ENCODE results near the gene ADGRG3.

The ADGRG3 gene

GRCh38 chr16:57713596-57713995 is 45.5 kb downstream of the ADGRG3 start:
- Histone ChIP-seq H3K27me3 (ENCODE audit: control insufficient read depth, insufficient read depth, low read length) (no peaks in the 10 kb centered on the region), H3K4me1 (ENCODE audit: control insufficient read depth, insufficient read depth, low read length) (no peaks in the 10 kb centered on the region), H3K4me3 (ENCODE audit: low read depth, low read length) (no peak overlapping the region), H3K27ac (ENCODE audit: low read depth, low read length) (no peak overlapping the region), H3K9me3 (ENCODE audit: control insufficient read depth, insufficient read depth, low read depth, low read length) (no peaks in the 10 kb centered on the region), H3K36me3 (ENCODE audit: control insufficient read depth, insufficient read depth, low read length) (no peaks in the 10 kb centered on the region), H3K9ac (ENCODE audit: low read length) (no peak overlapping the region)

- no peaks in the 10 kb centered on the region for H3K9me3 ChIP-seq (ENCODE audit: control insufficient read depth, insufficient read depth, low read depth, low read length)
- H3K9ac ChIP-seq (ENCODE audit: low read length): no peak overlapping the region
- no peaks in the 10 kb centered on the region for H3K4me1 ChIP-seq (ENCODE audit: control insufficient read depth, insufficient read depth, low read length)
- H3K4me3 ChIP-seq (ENCODE audit: low read depth, low read length): no peak overlapping the region
- no peak overlapping the region for H3K27ac ChIP-seq (ENCODE audit: low read depth, low read length)
- H3K27me3 ChIP-seq (ENCODE audit: control insufficient read depth, insufficient read depth, low read length): no peaks in the 10 kb centered on the region
- H3K36me3 ChIP-seq (ENCODE audit: control insufficient read depth, insufficient read depth, low read length): no peaks in the 10 kb centered on the region
Measured at GRCh38 chr16:57714047-57714446, 45.9 kb downstream of the ADGRG3 start.

- no peak overlapping the region for H3K4me3 ChIP-seq (ENCODE audit: low read depth, low read length)
- no peaks in the 10 kb centered on the region for H3K27me3 ChIP-seq (ENCODE audit: control insufficient read depth, insufficient read depth, low read length)
Measured at GRCh38 chr16:57720142-57720575, 52.1 kb downstream of the ADGRG3 start.

DNA sequence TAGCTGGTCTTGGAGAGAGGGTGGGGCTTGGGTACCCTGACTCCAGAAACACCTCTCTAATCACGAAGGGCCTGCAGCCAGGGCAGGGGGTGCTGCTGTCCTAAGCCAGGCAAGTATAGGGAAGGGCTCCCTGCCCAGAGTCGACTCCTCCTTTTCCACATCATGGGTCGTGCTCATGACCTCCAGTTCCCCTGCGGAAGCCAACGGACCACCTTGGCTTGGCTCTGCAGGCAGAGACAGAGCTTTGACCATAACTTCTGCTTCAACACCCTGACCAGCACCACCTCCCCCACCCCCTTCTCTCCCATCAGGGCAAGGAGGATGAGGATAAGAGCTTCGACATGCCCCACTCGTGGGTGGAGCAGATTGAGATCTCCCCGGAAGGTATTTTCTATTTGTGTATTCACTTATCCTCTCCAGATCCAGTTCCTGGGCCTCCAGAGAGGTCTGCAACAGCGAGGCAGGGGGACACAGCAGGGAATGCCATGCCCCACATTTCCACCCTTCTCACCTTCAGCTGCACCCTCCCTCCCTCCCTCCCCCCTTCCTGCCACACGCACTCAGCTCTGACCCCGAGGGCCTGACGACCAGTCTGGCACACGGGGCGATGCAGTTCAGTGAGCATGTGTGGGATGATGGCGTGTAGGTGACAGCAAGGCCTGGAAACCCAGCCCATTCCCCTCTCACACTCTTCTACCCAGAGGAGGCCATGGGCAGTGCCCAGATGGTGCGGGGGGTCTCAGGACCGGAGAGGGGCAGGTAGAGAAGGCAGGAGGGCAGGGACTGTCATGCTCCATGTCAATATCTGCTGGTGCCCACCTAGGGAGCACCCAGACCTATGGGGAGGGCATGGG is 53.5 kb downstream of the ADGRG3 start:
- H3K4me3 ChIP-seq (ENCODE audit: low read depth, low read length): no peak overlapping the region
- no peaks in the 10 kb centered on the region for H3K9me3 ChIP-seq (ENCODE audit: control insufficient read depth, insufficient read depth, low read depth, low read length)
- no peaks in the 10 kb centered on the region for H3K36me3 ChIP-seq (ENCODE audit: control insufficient read depth, insufficient read depth, low read length)
- H3K27ac ChIP-seq (ENCODE audit: low read depth, low read length): no peak overlapping the region
- no peaks in the 10 kb centered on the region; the same call in 1 of the 2 replicates for H3K4me1 ChIP-seq (ENCODE audit: control insufficient read depth, insufficient read depth, low read length)
- H3K9ac ChIP-seq (ENCODE audit: low read length): no peak overlapping the region
- no peaks in the 10 kb centered on the region for H3K27me3 ChIP-seq (ENCODE audit: control insufficient read depth, insufficient read depth, low read length)

More at GRCh38 chr16:57720142-57720575, 52.1 kb downstream of the ADGRG3 start:
- Histone ChIP-seq H3K27ac (ENCODE audit: low read depth, low read length) (no peak overlapping the region), H3K9ac (ENCODE audit: low read length) (no peak overlapping the region), H3K36me3 (ENCODE audit: control insufficient read depth, insufficient read depth, low read length) (no peaks in the 10 kb centered on the region), H3K4me1 (ENCODE audit: control insufficient read depth, insufficient read depth, low read length) (no peaks in the 10 kb centered on the region; the same call in 1 of the 2 replicates), H3K9me3 (ENCODE audit: control insufficient read depth, insufficient read depth, low read depth, low read length) (no peaks in the 10 kb centered on the region)

GRCh38 chr16:57722210-57722499 is 54.0 kb downstream of the ADGRG3 start:
- Histone ChIP-seq H3K9ac (ENCODE audit: low read length) (no peak overlapping the region), H3K27ac (ENCODE audit: low read depth, low read length) (no peak overlapping the region), H3K36me3 (ENCODE audit: control insufficient read depth, insufficient read depth, low read length) (no peaks in the 10 kb centered on the region), H3K4me1 (ENCODE audit: control insufficient read depth, insufficient read depth, low read length) (no peaks in the 10 kb centered on the region; the same call in 1 of the 2 replicates), H3K9me3 (ENCODE audit: control insufficient read depth, insufficient read depth, low read depth, low read length) (no peaks in the 10 kb centered on the region), H3K4me3 (ENCODE audit: low read depth, low read length) (no peak overlapping the region), H3K27me3 (ENCODE audit: control insufficient read depth, insufficient read depth, low read length) (no peaks in the 10 kb centered on the region)

DNA sequence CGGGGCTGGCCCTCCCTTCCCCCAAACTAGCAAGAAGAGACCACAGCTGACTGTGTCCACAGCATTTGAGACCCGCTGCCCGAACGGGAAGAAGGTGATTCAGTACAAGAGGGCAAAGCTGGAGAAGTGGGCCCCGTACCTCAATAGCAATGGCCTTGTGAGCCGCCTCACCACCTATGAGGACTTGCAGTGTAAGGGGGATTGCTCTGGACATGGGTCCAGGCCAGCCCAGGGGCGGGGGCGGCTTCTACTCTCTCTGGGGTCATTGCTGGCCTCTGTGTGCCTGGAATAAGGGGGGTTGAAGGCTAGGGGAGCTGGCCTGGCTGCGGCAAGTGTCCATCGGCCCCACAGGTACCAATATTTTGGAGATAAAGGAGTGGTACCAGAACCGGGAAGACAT is 54.5 kb downstream of the ADGRG3 start:
- no peaks in the 10 kb centered on the region for H3K9me3 ChIP-seq (ENCODE audit: control insufficient read depth, insufficient read depth, low read depth, low read length)
- no peak overlapping the region for H3K9ac ChIP-seq (ENCODE audit: low read length)
- no peaks in the 10 kb centered on the region for H3K36me3 ChIP-seq (ENCODE audit: control insufficient read depth, insufficient read depth, low read length)
- no peak overlapping the region for H3K4me3 ChIP-seq (ENCODE audit: low read depth, low read length)
- H3K27me3 ChIP-seq (ENCODE audit: control insufficient read depth, insufficient read depth, low read length): no peaks in the 10 kb centered on the region
- no peaks in the 10 kb centered on the region; the same call in 1 of the 2 replicates for H3K4me1 ChIP-seq (ENCODE audit: control insufficient read depth, insufficient read depth, low read length)
- no peak overlapping the region for H3K27ac ChIP-seq (ENCODE audit: low read depth, low read length)

- H3K36me3 ChIP-seq (ENCODE audit: control insufficient read depth, insufficient read depth, low read length): no peaks in the 10 kb centered on the region
- no peak overlapping the region for H3K4me3 ChIP-seq (ENCODE audit: low read depth, low read length)
- no peak overlapping the region for H3K9ac ChIP-seq (ENCODE audit: low read length)
- no peak overlapping the region for H3K27ac ChIP-seq (ENCODE audit: low read depth, low read length)
- H3K27me3 ChIP-seq (ENCODE audit: control insufficient read depth, insufficient read depth, low read length): no peaks in the 10 kb centered on the region
- H3K9me3 ChIP-seq (ENCODE audit: control insufficient read depth, insufficient read depth, low read depth, low read length): no peaks in the 10 kb centered on the region
- H3K4me1 ChIP-seq (ENCODE audit: control insufficient read depth, insufficient read depth, low read length): no peaks in the 10 kb centered on the region; the same call in 1 of the 2 replicates
Measured at GRCh38 chr16:57723170-57723569, 55.1 kb downstream of the ADGRG3 start.

- no peaks in the 10 kb centered on the region for H3K9me3 ChIP-seq (ENCODE audit: control insufficient read depth, insufficient read depth, low read depth, low read length)
- no peak overlapping the region for H3K27ac ChIP-seq (ENCODE audit: low read depth, low read length)
- H3K27me3 ChIP-seq (ENCODE audit: control insufficient read depth, insufficient read depth, low read length): no peaks in the 10 kb centered on the region
- no peaks in the 10 kb centered on the region; the same call in 1 of the 2 replicates for H3K4me1 ChIP-seq (ENCODE audit: control insufficient read depth, insufficient read depth, low read length)
- no peak overlapping the region for H3K9ac ChIP-seq (ENCODE audit: low read length)
- no peak overlapping the region for H3K4me3 ChIP-seq (ENCODE audit: low read depth, low read length)
- no peaks in the 10 kb centered on the region for H3K36me3 ChIP-seq (ENCODE audit: control insufficient read depth, insufficient read depth, low read length)
Measured at GRCh38 chr16:57724531-57724930, 56.4 kb downstream of the ADGRG3 start.

- no peaks in the 10 kb centered on the region for H3K36me3 ChIP-seq (ENCODE audit: control insufficient read depth, insufficient read depth, low read length)
- no peak overlapping the region for H3K4me3 ChIP-seq (ENCODE audit: low read depth, low read length)
- no peaks in the 10 kb centered on the region for H3K27me3 ChIP-seq (ENCODE audit: control insufficient read depth, insufficient read depth, low read length)
- no peaks in the 10 kb centered on the region for H3K9me3 ChIP-seq (ENCODE audit: control insufficient read depth, insufficient read depth, low read depth, low read length)
- no peaks in the 10 kb centered on the region; the same call in 1 of the 2 replicates for H3K4me1 ChIP-seq (ENCODE audit: control insufficient read depth, insufficient read depth, low read length)
- no peak overlapping the region for H3K9ac ChIP-seq (ENCODE audit: low read length)
- no peak overlapping the region for H3K27ac ChIP-seq (ENCODE audit: low read depth, low read length)
Measured at GRCh38 chr16:57725151-57725550, 57.0 kb downstream of the ADGRG3 start.

GRCh38 chr16:57725554-57725953 is 57.4 kb downstream of the ADGRG3 start:
- no peaks in the 10 kb centered on the region for H3K27me3 ChIP-seq (ENCODE audit: control insufficient read depth, insufficient read depth, low read length)
- no peak overlapping the region for H3K9ac ChIP-seq (ENCODE audit: low read length)
- H3K9me3 ChIP-seq (ENCODE audit: control insufficient read depth, insufficient read depth, low read depth, low read length): no peaks in the 10 kb centered on the region
- no peaks in the 10 kb centered on the region for H3K36me3 ChIP-seq (ENCODE audit: control insufficient read depth, insufficient read depth, low read length)
- no peak overlapping the region for H3K4me3 ChIP-seq (ENCODE audit: low read depth, low read length)
- no peaks in the 10 kb centered on the region; the same call in 1 of the 2 replicates for H3K4me1 ChIP-seq (ENCODE audit: control insufficient read depth, insufficient read depth, low read length)
- H3K27ac ChIP-seq (ENCODE audit: low read depth, low read length): no peak overlapping the region

DNA sequence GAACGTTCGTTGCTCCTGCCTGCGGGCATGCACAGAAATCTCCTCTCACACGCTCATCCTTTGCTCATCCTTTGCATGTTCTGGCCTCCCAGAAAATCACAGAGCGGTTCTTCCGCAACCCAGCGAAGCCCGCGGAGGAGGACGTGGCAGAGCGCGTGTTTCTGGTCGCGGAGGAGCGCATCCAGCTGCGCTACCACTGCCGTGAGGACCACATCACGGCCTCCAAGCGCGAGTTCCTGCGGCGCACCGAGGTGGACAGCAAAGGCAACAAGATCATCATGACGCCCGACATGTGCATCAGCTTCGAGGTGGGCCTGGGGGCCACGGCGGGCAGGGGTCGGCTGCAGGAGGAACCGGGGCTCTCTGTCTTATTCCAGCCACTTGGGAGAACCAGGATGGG is 57.9 kb downstream of the ADGRG3 start:
- H3K9ac ChIP-seq (ENCODE audit: low read length): no peak overlapping the region
- no peak overlapping the region for H3K4me3 ChIP-seq (ENCODE audit: low read depth, low read length)
- H3K9me3 ChIP-seq (ENCODE audit: control insufficient read depth, insufficient read depth, low read depth, low read length): no peaks in the 10 kb centered on the region
- peaks cover 1% of the 10 kb centered on the region; the same call in 1 of the 2 replicates for H3K4me1 ChIP-seq (ENCODE audit: control insufficient read depth, insufficient read depth, low read length)
- H3K36me3 ChIP-seq (ENCODE audit: control insufficient read depth, insufficient read depth, low read length): no peaks in the 10 kb centered on the region
- no peaks in the 10 kb centered on the region for H3K27me3 ChIP-seq (ENCODE audit: control insufficient read depth, insufficient read depth, low read length)
- no peak overlapping the region for H3K27ac ChIP-seq (ENCODE audit: low read depth, low read length)
